Esophagus muscularis mucosa (tissue), 4 donors: ENCODE results near the gene IL21R.

Source experiments
- CTCF ChIP-seq, 3 experiments: fragments of 200-600 bp in 2 of 3; fragments of 450-650 bp in 1 of 3; sonication (generic) in 2 of 3; IDR thresholded peaks; one replicate each; pipeline ENCODE4 v1.5.1; 2017 to 2019; ENCODE audit warnings: antibody characterized with exemption in 3 of 3, mild to moderate bottlenecking in 2 of 3, moderate library complexity in 1 of 3
- EP300 ChIP-seq: sonication (generic); formaldehyde crosslinking; IDR thresholded peaks from one replicate; pipeline ENCODE4 v1.6.1; 2017; ENCODE audit warnings: antibody characterized with exemption
- POLR2AphosphoS5 ChIP-seq, 2 donors: sonication (generic); formaldehyde crosslinking; IDR thresholded peaks; one replicate each; pipeline ENCODE4 v1.6.1; 2017; ENCODE audit warnings: antibody characterized with exemption in 2 of 2

GRCh38 chr16:27383556-27384243 is 18.3 kb upstream of the IL21R start:
- no peak for TF ChIP-seq CTCF (IDR thresholded peaks at IDR 0.05)
- no peak for TF ChIP-seq POLR2AphosphoS5 (IDR thresholded peaks at IDR 0.05)
- no peak for TF ChIP-seq EP300
